A549 (cell line): ENCODE results near the gene PITPNM3. TPM values are rescaled to one million over a fixed set of nuclear protein-coding genes. Genes with fewer than 3 reads are reported as not detected.
"Not testable (repeated sequence)": the region's sequence is repeated elsewhere in the genome, so short reads cannot be mapped to it uniquely, and the experiment has no call there.

Source experiments
- ATAC-seq, 2 experiments: fragments of 200-7000 bp in 1 of 2; fragments of >200 bp in 1 of 2; cut with Nextera tagmentation in 1 of 2; cut with Tn5 transposase in 1 of 2; 3 replicates each; pipeline versions ENCODE4 v1.8.0 to v1.9.1; 2018 to 2020; ENCODE audit warnings: mild to moderate bottlenecking in 1 of 2, moderate library complexity in 1 of 2
- CTCF ChIA-PET: fragments of 300-600 bp; sonication (Branson Sonifier 250); formaldehyde crosslinking; extraction: SDS; loops from one replicate; lab custom pipeline; 2021; ENCODE audit warnings: antibody characterized with exemption, inconsistent platforms; lab: Yijun Ruan, JAX
- POLR2A ChIA-PET: fragments of 350-600 bp; formaldehyde crosslinking; extraction: SDS; loops from one replicate; lab custom pipeline; 2021; ENCODE audit warnings: antibody characterized with exemption, inconsistent platforms; lab: Yijun Ruan, JAX
- DNase-seq, 2 experiments: peaks; one replicate each; pipeline versions ENCODE4 v3.0.0 to v3.0.0-alpha.2; 2011 to 2016; ENCODE audit warnings: low read depth in 1 of 2, low spot score in 1 of 2
- FAIRE-seq: peaks from 2 replicates; lab custom pipeline; 2011; peaks lifted over from hg19 to GRCh38; lab: Jason Lieb, UNC
- H3K27ac ChIP-seq, 2 experiments: fragments of >200 bp; sonication (Bioruptor Twin); formaldehyde crosslinking; 3 replicates each; pipeline ENCODE4 v1.5.1; 2016 to 2017
- H3K4me1 ChIP-seq: fragments of >200 bp; sonication (Bioruptor Twin); formaldehyde crosslinking; 3 replicates; pipeline ENCODE4 v1.6.1; 2016
- H3K4me2 ChIP-seq: fragments of >200 bp; sonication (Bioruptor Twin); formaldehyde crosslinking; 3 replicates; pipeline ENCODE4 v1.6.1; 2016
- H3K4me3 ChIP-seq: fragments of >200 bp; sonication (Bioruptor Twin); formaldehyde crosslinking; 3 replicates; pipeline ENCODE4 v1.5.1; 2016
- H3K9me3 ChIP-seq: fragments of >200 bp; sonication (Bioruptor Twin); formaldehyde crosslinking; 3 replicates; pipeline ENCODE4 v1.6.1; 2016
- CHD2 ChIP-seq: fragments of 150-350 bp; IDR thresholded peaks from 2 replicates; pipeline ENCODE4 v1.6.1; 2014; ENCODE audit warnings: low read length; ENCODE audit not compliant: partially characterized antibody
- ESRRA ChIP-seq: fragments of 150-350 bp; IDR thresholded peaks from 2 replicates; pipeline ENCODE4 v1.6.1; 2014; ENCODE audit warnings: mild to moderate bottlenecking, low read length, borderline replicate concordance
- FOSB ChIP-seq: fragments of 250-450 bp; sonication (Bioruptor Pico); IDR thresholded peaks from 2 replicates; pipeline ENCODE4 v1.5.0; 2020; ENCODE audit warnings: mild to moderate bottlenecking, moderate library complexity
- JUNB ChIP-seq: fragments of >200 bp; sonication (Bioruptor Twin); formaldehyde crosslinking; IDR thresholded peaks from 2 replicates; pipeline ENCODE4 v1.6.1; 2016
- KDM1A ChIP-seq: fragments of 200-600 bp; sonication (generic); IDR thresholded peaks from 2 replicates; pipeline ENCODE4 v1.6.1; 2016; ENCODE audit warnings: low read depth, mild to moderate bottlenecking
- MAX ChIP-seq: IDR thresholded peaks from 2 replicates; pipeline ENCODE4 v1.6.1; 2012
- MAZ ChIP-seq: fragments of 150-350 bp; IDR thresholded peaks from 2 replicates; pipeline ENCODE4 v1.6.1; 2014; ENCODE audit warnings: antibody characterized with exemption, low read depth, low read length, borderline replicate concordance
- NPAS2 ChIP-seq: fragments of 250-450 bp; sonication (Bioruptor Pico); IDR thresholded peaks from 2 replicates; pipeline ENCODE4 v1.8.0; 2022; ENCODE audit warnings: mild to moderate bottlenecking, moderate library complexity, borderline replicate concordance
- POLR2AphosphoS2 ChIP-seq: conservative IDR thresholded peaks from 2 replicates; pipeline ENCODE4 v1.6.1; 2012; ENCODE audit warnings: low read length, improper control_type of control experiment, inconsistent platforms
- RARB ChIP-seq: fragments of 250-450 bp; sonication (Bioruptor Pico); IDR thresholded peaks from 2 replicates; pipeline ENCODE4 v1.8.0; 2021; ENCODE audit warnings: mild to moderate bottlenecking, moderate library complexity
- RFX5 ChIP-seq: fragments of 450-650 bp; IDR thresholded peaks from 2 replicates; pipeline ENCODE4 v1.7.1; 2014; ENCODE audit warnings: antibody characterized with exemption, mild to moderate bottlenecking, moderate library complexity
- TFCP2L1 ChIP-seq: fragments of 250-450 bp; sonication (Bioruptor Pico); IDR thresholded peaks from 2 replicates; pipeline ENCODE4 v1.5.0; 2021; ENCODE audit warnings: mild to moderate bottlenecking
- TP53 ChIP-seq: fragments of 250-450 bp; sonication (Bioruptor Pico); IDR thresholded peaks from 2 replicates; pipeline ENCODE4 v1.5.0; 2021; ENCODE audit warnings: mild to moderate bottlenecking, moderate library complexity
- WGBS: methylation state at CpG from one replicate; pipeline ENCODE4 v1.1.6; 2017; ENCODE audit errors: missing lambda C conversion rate; 5-methylcytosine and 5-hydroxymethylcytosine counted together
- polyA plus RNA-seq, 4 experiments: library from polyadenylated mRNA; depleted of rRNA in 3 of 4; stranded (reverse); fragments of >200 nt; fragmentation: RNase III in 1 of 4; extraction: RNeasy Plus Mini Kit Qiagen cat#74134 plus additional on column Dnase treatment in 1 of 4; gene quantifications; 2 replicates in 3 of 4; 3 replicates in 1 of 4; pipeline ENCODE4 v1.2.3, GENCODE V29; 2011 to 2017
- TF ChIP-seq, protein P1 (sequence below): fragments of 200-600 bp; sonication (generic); IDR thresholded peaks from 2 replicates; pipeline ENCODE4 v1.6.1; 2016; ENCODE audit warnings: antibody characterized with exemption, mild to moderate bottlenecking, moderate library complexity
- TF ChIP-seq, protein P2 (sequence below): fragments of 250-450 bp; sonication (Bioruptor Pico); IDR thresholded peaks from 2 replicates; pipeline ENCODE4 v1.5.0; 2021; ENCODE audit warnings: mild to moderate bottlenecking, moderate library complexity, borderline replicate concordance
- TF ChIP-seq, protein P3 (sequence below): fragments of 250-450 bp; sonication (Bioruptor Pico); IDR thresholded peaks from 2 replicates; pipeline ENCODE4 v1.5.0; 2020; ENCODE audit warnings: low read depth, mild to moderate bottlenecking, moderate library complexity

The PITPNM3 gene
- polyA plus RNA-seq, 2 of the 4 experiments (the other 2 are of a cell fraction) = 0.80 to 2.2 TPM

DNA sequence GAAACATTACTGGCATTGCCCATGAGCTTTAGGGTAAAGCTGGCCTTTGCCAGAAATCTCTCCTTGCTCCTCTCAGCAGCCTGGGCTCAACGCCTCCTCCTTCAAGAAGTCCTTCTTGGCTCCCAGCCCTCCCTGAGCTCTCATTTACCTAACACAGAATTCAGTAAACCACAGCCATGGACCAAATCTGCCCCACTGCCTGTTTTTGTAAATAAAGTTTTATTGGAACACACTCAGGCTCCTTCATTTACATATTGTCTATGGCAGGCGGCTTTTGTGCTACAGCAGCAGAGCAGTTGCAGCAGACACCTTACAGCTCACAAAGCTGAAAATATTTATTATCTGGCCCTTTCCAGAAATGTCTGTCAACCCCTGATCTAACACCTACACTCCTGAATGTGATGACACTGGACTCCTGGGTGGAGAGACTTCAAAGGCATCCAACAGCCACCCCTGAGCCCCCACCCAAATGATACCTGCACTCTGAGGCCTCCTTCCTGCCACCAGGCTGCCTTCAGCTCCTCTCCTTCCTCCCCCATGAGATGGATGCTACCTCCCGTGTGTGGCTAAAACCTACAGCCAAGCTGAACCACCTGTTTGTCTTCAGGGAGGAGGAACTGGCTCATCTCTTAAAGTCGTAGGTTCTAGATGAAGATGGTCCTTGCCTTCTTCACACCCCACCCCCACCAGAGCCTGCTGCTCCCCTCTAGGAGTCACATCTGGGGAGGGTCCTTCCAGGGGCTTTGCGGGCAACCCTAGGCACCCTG is 70.5 kb downstream of the PITPNM3 start (continued):
- TF ChIP-seq, protein P1, sequence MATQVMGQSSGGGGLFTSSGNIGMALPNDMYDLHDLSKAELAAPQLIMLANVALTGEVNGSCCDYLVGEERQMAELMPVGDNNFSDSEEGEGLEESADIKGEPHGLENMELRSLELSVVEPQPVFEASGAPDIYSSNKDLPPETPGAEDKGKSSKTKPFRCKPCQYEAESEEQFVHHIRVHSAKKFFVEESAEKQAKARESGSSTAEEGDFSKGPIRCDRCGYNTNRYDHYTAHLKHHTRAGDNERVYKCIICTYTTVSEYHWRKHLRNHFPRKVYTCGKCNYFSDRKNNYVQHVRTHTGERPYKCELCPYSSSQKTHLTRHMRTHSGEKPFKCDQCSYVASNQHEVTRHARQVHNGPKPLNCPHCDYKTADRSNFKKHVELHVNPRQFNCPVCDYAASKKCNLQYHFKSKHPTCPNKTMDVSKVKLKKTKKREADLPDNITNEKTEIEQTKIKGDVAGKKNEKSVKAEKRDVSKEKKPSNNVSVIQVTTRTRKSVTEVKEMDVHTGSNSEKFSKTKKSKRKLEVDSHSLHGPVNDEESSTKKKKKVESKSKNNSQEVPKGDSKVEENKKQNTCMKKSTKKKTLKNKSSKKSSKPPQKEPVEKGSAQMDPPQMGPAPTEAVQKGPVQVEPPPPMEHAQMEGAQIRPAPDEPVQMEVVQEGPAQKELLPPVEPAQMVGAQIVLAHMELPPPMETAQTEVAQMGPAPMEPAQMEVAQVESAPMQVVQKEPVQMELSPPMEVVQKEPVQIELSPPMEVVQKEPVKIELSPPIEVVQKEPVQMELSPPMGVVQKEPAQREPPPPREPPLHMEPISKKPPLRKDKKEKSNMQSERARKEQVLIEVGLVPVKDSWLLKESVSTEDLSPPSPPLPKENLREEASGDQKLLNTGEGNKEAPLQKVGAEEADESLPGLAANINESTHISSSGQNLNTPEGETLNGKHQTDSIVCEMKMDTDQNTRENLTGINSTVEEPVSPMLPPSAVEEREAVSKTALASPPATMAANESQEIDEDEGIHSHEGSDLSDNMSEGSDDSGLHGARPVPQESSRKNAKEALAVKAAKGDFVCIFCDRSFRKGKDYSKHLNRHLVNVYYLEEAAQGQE = no peak
- no peak for TF ChIP-seq KDM1A
- no peak for TF ChIP-seq MAZ
- TF ChIP-seq POLR2AphosphoS2 = no peak

DNA sequence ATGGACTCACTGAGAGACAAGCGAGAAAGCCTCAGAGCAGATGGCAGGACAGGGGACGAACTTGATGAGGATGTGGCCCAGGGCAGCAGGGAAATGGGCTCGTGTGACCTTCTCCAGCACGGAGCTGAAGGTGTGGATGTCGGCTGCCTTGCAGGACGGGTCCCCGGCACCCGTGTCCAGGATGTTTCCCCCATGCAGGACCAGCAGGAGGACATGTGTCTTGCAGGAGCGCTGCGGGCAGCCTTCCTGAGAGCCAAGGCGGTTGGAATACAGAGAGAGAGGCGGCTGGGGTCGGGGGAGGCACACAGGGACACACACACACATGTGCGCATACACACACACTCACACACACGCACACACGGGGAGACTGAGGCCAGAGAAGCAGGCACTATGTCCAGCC is 72.8 kb downstream of the PITPNM3 start:
- CTCF ChIA-PET = interaction anchor here (1.4 to 6.2 kb wide), 3 partner anchors 10 to 15 kb away, joined by 3 to 91 read pairs (median 4); no protein-coding TSS in a partner anchor
- Histone ChIP-seq H3K4me2 (no peak overlapping the region), H3K4me1 (no peaks in the 10 kb centered on the region), H3K4me3 (no peak overlapping the region), H3K27ac (no peak overlapping the region), H3K9me3 (no peaks in the 10 kb centered on the region)
- POLR2A ChIA-PET = no interaction called here
- ATAC-seq (no peak), FAIRE-seq (no peak), DNase-seq (no peak)
- TF ChIP-seq NPAS2 (CRISPR knock-in tag) (no peak), RARB (CRISPR knock-in tag) (no peak)
- TF ChIP-seq, protein P2, sequence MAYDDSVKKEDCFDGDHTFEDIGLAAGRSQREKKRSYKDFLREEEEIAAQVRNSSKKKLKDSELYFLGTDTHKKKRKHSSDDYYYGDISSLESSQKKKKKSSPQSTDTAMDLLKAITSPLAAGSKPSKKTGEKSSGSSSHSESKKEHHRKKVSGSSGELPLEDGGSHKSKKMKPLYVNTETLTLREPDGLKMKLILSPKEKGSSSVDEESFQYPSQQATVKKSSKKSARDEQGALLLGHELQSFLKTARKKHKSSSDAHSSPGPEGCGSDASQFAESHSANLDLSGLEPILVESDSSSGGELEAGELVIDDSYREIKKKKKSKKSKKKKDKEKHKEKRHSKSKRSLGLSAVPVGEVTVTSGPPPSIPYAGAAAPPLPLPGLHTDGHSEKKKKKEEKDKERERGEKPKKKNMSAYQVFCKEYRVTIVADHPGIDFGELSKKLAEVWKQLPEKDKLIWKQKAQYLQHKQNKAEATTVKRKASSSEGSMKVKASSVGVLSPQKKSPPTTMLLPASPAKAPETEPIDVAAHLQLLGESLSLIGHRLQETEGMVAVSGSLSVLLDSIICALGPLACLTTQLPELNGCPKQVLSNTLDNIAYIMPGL = no peak
- WGBS = 63% methylated on average over 16 of the region's 16 CpGs

GRCh38 chr17:6482796-6483195 is 73.6 kb downstream of the PITPNM3 start:
- DNase-seq, POLR2A ChIA-PET: not testable (repeated sequence)

GRCh38 chr17:6482105-6482455 is 74.3 kb downstream of the PITPNM3 start:
- TF ChIP-seq, protein P3, sequence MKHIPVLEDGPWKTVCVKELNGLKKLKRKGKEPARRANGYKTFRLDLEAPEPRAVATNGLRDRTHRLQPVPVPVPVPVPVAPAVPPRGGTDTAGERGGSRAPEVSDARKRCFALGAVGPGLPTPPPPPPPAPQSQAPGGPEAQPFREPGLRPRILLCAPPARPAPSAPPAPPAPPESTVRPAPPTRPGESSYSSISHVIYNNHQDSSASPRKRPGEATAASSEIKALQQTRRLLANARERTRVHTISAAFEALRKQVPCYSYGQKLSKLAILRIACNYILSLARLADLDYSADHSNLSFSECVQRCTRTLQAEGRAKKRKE (CRISPR knock-in tag) = no peak
- TF ChIP-seq CHD2 (no peak), TP53 (no peak), ESRRA (no peak), MAX (no peak), NPAS2 (CRISPR knock-in tag) (no peak), RFX5 (no peak), JUNB (no peak), FOSB (CRISPR knock-in tag) (no peak), TFCP2L1 (CRISPR knock-in tag) (no peak)
- CTCF ChIA-PET = interaction anchor here (0.7 to 6.2 kb wide), 4 partner anchors 9 to 130 kb away, joined by 3 to 91 read pairs (median 4); no protein-coding TSS in a partner anchor

More at GRCh38 chr17:6482796-6483195, 73.6 kb downstream of the PITPNM3 start:
- not testable (repeated sequence) for H3K27ac ChIP-seq, ATAC-seq, H3K4me1 ChIP-seq, H3K4me3 ChIP-seq, H3K4me2 ChIP-seq, H3K9me3 ChIP-seq, FAIRE-seq
- CTCF ChIA-PET = interaction anchor here (1.6 to 6.2 kb wide), 2 partner anchors 8 to 10 kb away, joined by 4 to 91 read pairs; no protein-coding TSS in a partner anchor
- WGBS = 78% methylated on average over 10 of the region's 10 CpGs

More at GRCh38 chr17:6482105-6482455, 74.3 kb downstream of the PITPNM3 start:
- 81% methylated on average over 6 of the region's 6 CpGs for WGBS
- POLR2A ChIA-PET = no interaction called here
- Histone ChIP-seq H3K9me3 (no peaks in the 10 kb centered on the region), H3K27ac (no peak overlapping the region), H3K4me3 (no peak overlapping the region), H3K4me1 (no peaks in the 10 kb centered on the region), H3K4me2 (no peak overlapping the region)
- no peak for ATAC-seq
- FAIRE-seq = no peak
- DNase-seq = no peak
